Mesangial cell (primary cell): Measurements from ENCODE around the gene RNF41. TPM values are rescaled to one million over a fixed set of nuclear protein-coding genes. Genes with fewer than 3 reads are reported as not detected.

ENCODE experiments used
- total RNA-seq: library from RNA; depleted of rRNA; stranded (reverse); fragments of >200 nt; gene quantifications from 2 replicates; pipeline ENCODE4 v1.2.3, GENCODE V29; 2015

Gene RNF41
- total RNA-seq: 53.6 and 72.0 TPM in 2 replicates

DNA sequence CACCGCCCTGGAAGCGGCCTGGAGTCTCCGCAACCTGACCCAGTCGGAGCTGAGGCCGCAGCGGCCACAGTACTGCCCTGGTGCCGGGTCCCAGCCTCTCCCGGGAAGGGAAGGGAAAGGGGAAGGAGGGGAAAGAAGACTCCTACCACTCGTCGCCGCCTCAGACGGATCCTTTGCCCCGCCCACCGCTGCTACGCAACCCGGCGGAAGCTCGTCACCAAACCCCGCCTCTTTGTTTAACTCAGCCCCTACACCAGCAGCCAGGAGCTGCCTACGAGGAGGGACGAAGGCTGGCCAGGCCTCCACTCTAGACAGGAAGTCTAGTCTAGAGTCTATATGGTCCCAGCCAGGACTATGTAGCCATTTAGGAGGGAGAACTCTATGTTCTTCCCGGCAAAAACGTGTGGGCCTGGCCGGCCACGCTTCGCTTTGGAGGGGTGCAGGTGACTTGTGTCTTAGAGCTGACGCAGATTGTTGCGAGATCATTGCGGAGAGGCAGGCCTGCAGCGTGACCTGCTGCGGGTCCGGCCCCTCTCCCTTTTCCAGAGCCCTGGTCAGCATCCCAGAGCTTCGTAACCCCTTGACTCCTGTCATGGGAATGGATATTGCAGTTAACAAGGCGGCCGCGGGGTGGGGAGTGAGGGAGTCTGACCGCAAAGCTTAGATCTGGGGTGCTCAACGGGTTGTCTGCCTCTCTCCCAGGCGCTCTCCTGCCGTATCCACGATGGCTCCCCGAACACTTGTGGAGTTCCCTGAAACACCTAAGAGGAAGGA is at the start of gene RNF41:
RNF41 (minus strand) TSS at position 166 of the 774 bp plus-strand sequence. CDS start 7,875 bp downstream, outside the sequence.

DNA sequence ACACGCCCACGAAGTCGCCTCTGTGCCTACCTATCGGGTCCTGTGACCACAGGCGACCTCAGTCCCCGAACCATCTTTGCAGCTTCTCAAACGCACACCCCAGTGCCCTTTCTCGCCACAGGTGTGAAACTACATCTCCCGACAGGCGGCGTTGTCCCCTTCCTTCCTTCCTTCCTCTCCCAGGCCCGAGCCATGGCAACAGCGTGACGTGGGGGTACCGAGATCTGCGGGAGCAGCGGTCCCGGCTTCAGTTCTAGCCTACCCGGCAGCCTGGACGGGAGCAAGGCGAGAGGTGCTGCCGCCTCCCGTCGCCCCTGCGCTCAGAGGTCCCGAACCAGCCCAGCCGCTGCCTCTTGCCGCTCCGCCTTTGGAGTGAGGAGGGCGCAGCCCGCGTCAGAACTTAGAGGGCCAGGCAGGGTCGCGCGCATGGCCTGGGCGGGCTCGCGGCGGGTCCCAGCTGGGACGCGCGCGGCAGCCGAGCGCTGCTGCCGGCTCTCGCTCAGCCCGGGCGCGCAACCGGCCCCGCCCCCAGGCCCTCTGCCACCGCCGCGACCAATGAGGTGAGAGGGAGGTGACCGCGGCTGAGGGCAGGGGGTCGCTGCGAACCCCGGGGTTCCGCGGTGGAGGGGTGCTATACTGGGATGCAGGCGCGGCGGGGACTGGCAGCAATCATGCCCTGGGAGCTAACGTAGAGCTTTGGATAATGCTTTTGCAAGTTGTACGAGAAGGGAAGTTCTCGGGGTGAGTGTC is 45.1 kb upstream of the RNF41 start, which contains the start of gene COQ10A:
COQ10A (plus strand) TSS at position 250 of the 750 bp plus-strand sequence; CDS start at position 427, 177 bp downstream.

DNA sequence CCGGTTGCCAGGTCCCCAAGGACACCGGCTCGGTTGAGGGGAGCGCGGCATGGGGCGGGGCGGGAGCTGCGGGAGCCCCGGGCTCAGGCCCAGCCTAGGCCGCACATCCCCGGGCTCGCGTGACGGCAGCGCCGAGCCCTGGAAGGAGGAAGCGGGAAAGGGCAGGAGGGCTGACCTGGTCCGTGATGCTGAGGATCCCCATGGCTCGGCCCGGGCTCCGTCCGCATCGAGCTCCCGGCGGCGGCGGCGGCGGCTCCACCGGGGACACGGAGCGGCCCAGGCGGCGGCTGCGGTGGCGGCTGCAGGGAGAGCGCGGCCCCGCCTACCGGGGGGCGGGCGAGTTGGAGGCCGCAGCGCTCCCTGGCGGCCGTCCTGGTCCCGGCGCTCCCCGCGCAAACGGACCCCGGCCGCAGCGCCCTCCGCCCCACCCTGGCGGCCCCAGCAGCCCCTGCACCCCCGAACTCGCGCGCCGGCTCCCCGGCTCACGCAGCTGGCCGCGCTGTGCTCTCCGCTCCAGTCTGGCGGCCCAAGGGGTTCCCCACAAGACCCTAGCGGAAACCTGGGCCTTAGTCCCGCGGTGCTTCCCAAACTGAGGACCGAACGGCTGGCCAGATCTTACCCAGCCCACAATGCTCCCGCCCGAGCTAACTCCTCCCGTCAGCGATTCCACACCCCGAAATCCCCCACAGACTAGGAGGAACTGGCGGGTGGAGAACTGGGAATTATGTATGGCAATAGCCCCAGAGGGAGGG is 36.5 kb upstream of the RNF41 start, which contains the start of gene ANKRD52:
ANKRD52 (minus strand) TSS at position 317 of the 752 bp plus-strand sequence; CDS start at position 202, 115 bp downstream.

DNA sequence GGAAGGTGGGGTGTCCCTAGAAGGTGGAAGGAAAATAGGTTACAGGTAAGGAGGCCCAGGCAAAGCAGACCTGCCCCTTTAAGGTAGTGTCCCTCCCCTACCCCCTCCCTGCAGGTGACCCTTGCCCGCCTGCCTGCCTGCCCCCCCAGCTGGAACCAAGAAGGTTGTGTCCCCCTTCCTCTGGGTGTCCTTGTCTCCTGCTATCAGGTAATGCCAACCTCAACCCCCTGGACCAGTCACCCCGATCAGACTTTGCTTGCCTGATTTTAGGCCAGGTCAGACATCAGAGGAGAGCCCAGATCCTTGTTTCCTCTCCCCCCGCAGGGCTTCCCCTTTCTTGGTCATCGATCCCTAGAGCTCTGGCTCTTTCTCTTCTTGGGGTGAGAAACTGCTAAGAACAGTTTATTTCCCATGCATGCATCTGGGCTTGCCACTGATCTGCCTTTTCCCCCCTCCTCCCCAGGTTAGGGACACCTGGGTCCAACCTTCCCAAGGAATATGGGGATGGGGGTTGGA is 8.3 kb upstream of the RNF41 start, which contains the start of gene SLC39A5:
SLC39A5 (plus strand) TSS at position 136 of the 516 bp plus-strand sequence. CDS start 1,224 bp downstream, outside the sequence.

DNA sequence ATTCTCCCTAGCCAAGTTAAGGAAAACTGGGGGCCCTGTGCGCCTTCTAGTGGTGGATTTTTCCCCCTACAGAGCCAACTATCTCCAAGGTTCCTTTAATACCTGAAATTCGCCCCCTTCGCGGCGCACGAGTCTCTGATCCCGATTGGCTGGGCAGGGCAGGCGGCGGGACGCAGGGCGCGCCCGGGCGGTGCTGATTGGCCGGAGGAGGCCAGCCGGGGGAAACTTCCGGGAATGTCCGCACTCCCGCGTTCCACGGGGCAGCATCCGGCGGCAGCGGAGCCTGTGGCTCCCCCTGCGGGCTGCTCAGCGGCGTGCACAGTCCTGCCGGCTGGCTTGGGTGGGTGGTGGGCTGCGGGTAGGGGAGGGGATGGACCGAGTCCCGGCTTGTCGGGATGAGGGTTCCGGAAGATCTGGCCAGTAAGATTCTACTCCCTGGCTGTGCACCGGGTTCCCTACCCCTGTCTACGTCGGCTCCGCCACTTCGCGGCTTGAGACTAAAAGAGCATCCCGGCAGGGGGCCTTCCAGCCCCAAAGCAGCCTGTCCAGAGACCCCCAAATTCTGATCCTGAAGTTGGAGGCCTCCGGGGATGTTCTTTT is 2.5 kb upstream of the RNF41 start, which contains the start of gene NABP2:
NABP2 (plus strand) TSS at position 241 of the 600 bp plus-strand sequence. CDS start 515 bp downstream, outside the sequence.

DNA sequence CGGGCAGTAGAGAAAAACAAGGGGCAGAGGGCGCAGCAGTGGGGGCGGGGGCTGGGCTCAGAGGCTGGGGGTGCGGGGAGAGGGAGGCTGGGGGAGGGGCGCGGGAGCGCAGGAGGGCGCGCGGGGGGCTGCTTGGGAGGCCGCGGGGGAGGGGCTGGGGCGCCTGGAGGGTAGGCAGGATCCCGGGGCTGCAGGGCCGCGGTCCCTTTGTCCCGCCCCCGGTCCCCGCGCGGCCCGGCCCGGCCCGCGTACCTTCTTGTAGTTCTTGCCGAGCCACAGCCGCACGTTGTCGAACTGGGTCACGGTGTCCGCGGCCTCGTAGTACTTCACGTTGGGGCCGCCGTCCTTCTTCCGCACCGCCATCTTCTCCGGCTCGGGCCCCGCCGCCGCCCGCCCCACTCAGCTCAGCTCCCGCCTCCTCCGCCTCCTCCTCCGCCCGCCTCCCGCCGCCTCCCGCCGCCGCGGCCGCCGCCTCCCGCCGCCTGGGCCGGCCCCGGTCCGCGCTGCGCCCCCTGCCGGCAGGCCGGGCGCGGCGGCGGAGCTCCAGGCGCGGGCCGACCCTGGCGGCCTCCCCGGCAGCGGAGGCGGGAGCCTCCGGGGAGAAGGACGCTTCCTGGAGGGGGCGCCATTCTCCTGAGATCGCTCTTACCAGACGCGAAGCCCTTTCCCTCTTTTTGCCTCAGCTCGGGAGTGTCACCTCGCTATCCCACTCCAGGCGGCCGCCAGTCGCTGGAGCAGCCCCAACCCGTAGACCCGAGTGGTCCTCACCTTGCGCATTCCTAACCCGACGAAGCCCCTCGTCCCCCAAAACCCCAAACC is 32.4 kb downstream of the RNF41 start, which contains the start of gene SMARCC2:
SMARCC2 (minus strand) TSS at position 385 of the 819 bp plus-strand sequence; CDS start at position 363, 22 bp downstream.

GRCh38 chr12:56158029-56158925 is 63.4 kb downstream of the RNF41 start, which contains the start of gene MYL6:
Gene MYL6 (plus strand): TSS chr12:56158359. CDS start chr12:56158402, 43 bp downstream.

Other genes with a start within 250 kb of the RNF41 start
- gene RAB5B, start 247.8 kb downstream of the RNF41 start, total RNA-seq: 44.3 and 67.1 TPM in 2 replicates
- gene SUOX, start 224.6 kb downstream of the RNF41 start, total RNA-seq: 14.5 and 18.4 TPM in 2 replicates
- 4.1 and 5.3 TPM in 2 replicates for gene IKZF4, start 200.9 kb downstream of the RNF41 start, total RNA-seq
- 819 and 1,390 TPM in 2 replicates for gene RPS26, start 180.0 kb downstream of the RNF41 start, total RNA-seq
- gene ERBB3, start 141.8 kb downstream of the RNF41 start, total RNA-seq: 2.3 and 5.6 TPM in 2 replicates
- gene PA2G4, start 117.4 kb downstream of the RNF41 start, total RNA-seq: 87.1 and 204 TPM in 2 replicates
- gene RPL41, start 105.3 kb downstream of the RNF41 start, total RNA-seq: 1,989 and 2,469 TPM in 2 replicates
- gene ZC3H10, start 103.7 kb downstream of the RNF41 start, total RNA-seq: 2.3 and 3.0 TPM in 2 replicates
- 318 and 340 TPM in 2 replicates for gene ESYT1, start 93.7 kb downstream of the RNF41 start, total RNA-seq
- 91.1 and 109 TPM in 2 replicates for gene MYL6B, start 69.3 kb downstream of the RNF41 start, total RNA-seq
- 1,442 and 2,553 TPM in 2 replicates for gene MYL6, start 63.6 kb downstream of the RNF41 start, total RNA-seq
- 35.0 and 49.7 TPM in 2 replicates for gene SMARCC2, start 32.4 kb downstream of the RNF41 start, total RNA-seq
- 30.0 and 48.1 TPM in 2 replicates for gene NABP2, start 2.4 kb upstream of the RNF41 start, total RNA-seq
- not detected in 2 replicates for gene SLC39A5, start 8.1 kb upstream of the RNF41 start, total RNA-seq
- 42.3 and 54.6 TPM in 2 replicates for gene ANKRD52, start 36.5 kb upstream of the RNF41 start, total RNA-seq
- 9.6 and 9.8 TPM in 2 replicates for gene COQ10A, start 45.0 kb upstream of the RNF41 start, total RNA-seq
- 130 and 148 TPM in 2 replicates for gene CS, start 78.4 kb upstream of the RNF41 start, total RNA-seq
- gene CNPY2, start 94.1 kb upstream of the RNF41 start, total RNA-seq: 75.3 and 76.6 TPM in 2 replicates
- 15.6 and 21.6 TPM in 2 replicates for gene PAN2, start 112.1 kb upstream of the RNF41 start, total RNA-seq
- 1.1 and 1.5 TPM in 2 replicates for gene IL23A, start 117.0 kb upstream of the RNF41 start, total RNA-seq
- 53.4 and 121 TPM in 2 replicates for gene STAT2, start 138.2 kb upstream of the RNF41 start, total RNA-seq
- gene APOF, start 140.9 kb upstream of the RNF41 start, total RNA-seq: not detected in 2 replicates
- gene TIMELESS, start 227.5 kb upstream of the RNF41 start, total RNA-seq: 6.5 and 33.7 TPM in 2 replicates
- gene MIP, start 232.7 kb upstream of the RNF41 start, total RNA-seq: 0.98 TPM in 1 of 2 replicates, not detected in the other
- 1.5 and 1.6 TPM in 2 replicates for gene SPRYD4, start 246.7 kb upstream of the RNF41 start, total RNA-seq